Measurements from ENCODE around the gene CALHM2. TPM values are rescaled to one million over a fixed set of nuclear protein-coding genes. Genes with fewer than 3 reads are reported as not detected.

The CALHM2 gene
- total RNA-seq, 1 donor from 2014 or later = 45.0 TPM

GRCh38 chr10:103457896-103458583, 5.9 kb upstream of the CALHM2 start:
- no peak overlapping the region for H3K4me3 ChIP-seq
- peaks cover 1% of the 10 kb centered on the region for H3K4me1 ChIP-seq
- intact Hi-C loops (cut with DNase I) = no loop called here
- H3K9me3 ChIP-seq = no peaks in the 10 kb centered on the region
- no peak for TF ChIP-seq CTCF (IDR thresholded peaks at IDR 0.05)
- H3K36me3 ChIP-seq = no peaks in the 10 kb centered on the region
- no peak for DNase-seq
- no peaks in the 10 kb centered on the region for H3K27me3 ChIP-seq (ENCODE audit: low read depth)
- ATAC-seq = no peak
- H3K27ac ChIP-seq = no peak overlapping the region

- Histone ChIP-seq H3K27me3 (ENCODE audit: low read depth) (no peaks in the 10 kb centered on the region), H3K4me1 (peaks cover 9% of the 10 kb centered on the region), H3K9me3 (no peaks in the 10 kb centered on the region), H3K27ac (no peak overlapping the region), H3K4me3 (no peak overlapping the region), H3K36me3 (no peaks in the 10 kb centered on the region)
- DNase-seq = no peak
- intact Hi-C loops (cut with DNase I) = no loop called here
- no peak for ATAC-seq
- TF ChIP-seq CTCF (IDR thresholded peaks at IDR 0.05) = no peak
These were observed 5.1 kb upstream of the CALHM2 start for GRCh38 chr10:103457176-103457712.

GRCh38 chr10:103456074-103456660, 4.0 kb upstream of the CALHM2 start:
- H3K4me1 ChIP-seq = peaks cover 12% of the 10 kb centered on the region
- ATAC-seq = no peak
- H3K4me3 ChIP-seq = no peak overlapping the region
- no peaks in the 10 kb centered on the region for H3K36me3 ChIP-seq
- DNase-seq = no peak
- intact Hi-C loops (cut with DNase I) = no loop called here
- no peak for TF ChIP-seq CTCF (IDR thresholded peaks at IDR 0.05)
- no peaks in the 10 kb centered on the region for H3K9me3 ChIP-seq
- H3K27ac ChIP-seq = no peak overlapping the region
- no peaks in the 10 kb centered on the region for H3K27me3 ChIP-seq (ENCODE audit: low read depth)

- H3K27ac ChIP-seq = no peak overlapping the region
- no peak for DNase-seq
- no peak for TF ChIP-seq CTCF (IDR thresholded peaks at IDR 0.05)
- intact Hi-C loops (cut with DNase I) = no loop called here
- no peak overlapping the region for H3K4me3 ChIP-seq
- H3K4me1 ChIP-seq = peaks cover 19% of the 10 kb centered on the region
- no peaks in the 10 kb centered on the region for H3K27me3 ChIP-seq (ENCODE audit: low read depth)
- peaks cover 3% of the 10 kb centered on the region for H3K36me3 ChIP-seq
- ATAC-seq = no peak
- no peaks in the 10 kb centered on the region for H3K9me3 ChIP-seq
These were observed 3.1 kb upstream of the CALHM2 start for GRCh38 chr10:103455235-103455634.

- DNase-seq (no peak), ATAC-seq (no peak)
- intact Hi-C loops (cut with DNase I) = no loop called here
- no peak overlapping the region for H3K27ac ChIP-seq
- H3K27me3 ChIP-seq (ENCODE audit: low read depth) = no peaks in the 10 kb centered on the region
- peaks cover 31% of the 10 kb centered on the region for H3K4me1 ChIP-seq
- TF ChIP-seq CTCF (IDR thresholded peaks at IDR 0.05) = no peak
- no peak overlapping the region for H3K4me3 ChIP-seq
- peaks cover 15% of the 10 kb centered on the region for H3K36me3 ChIP-seq
- no peaks in the 10 kb centered on the region for H3K9me3 ChIP-seq
These were observed 1.9 kb upstream of the CALHM2 start for GRCh38 chr10:103454026-103454425.

Measured in lower lobe of right lung (tissue), 2 donors.